HepG2 (cell line): ENCODE data around the gene CES3. TPM values are rescaled to one million over a fixed set of nuclear protein-coding genes. Genes with fewer than 3 reads are reported as not detected.

Experiments
- ATAC-seq: fragments of 200-7000 bp; cut with Tn5 transposase; 3 replicates; pipeline ENCODE4 v1.9.1; 2020; ENCODE audit warnings: mild to moderate bottlenecking, moderate library complexity
- BruUV-seq: library from RNA; stranded (reverse); fragments of 400-500 nt; replicated peaks from 2 replicates; lab custom pipeline; 2021; lab: Mats Ljungman, UMichigan
- CTCF ChIA-PET: fragments of 300-600 bp; formaldehyde crosslinking; extraction: SDS; loops from one replicate; lab custom pipeline; 2021; ENCODE audit warnings: low total read pairs, inconsistent platforms, low intra/inter-chr PET ratio; lab: Yijun Ruan, JAX
- POLR2A ChIA-PET: fragments of 350-600 bp; sonication (Branson Sonifier 250); formaldehyde crosslinking; loops from one replicate; lab custom pipeline; 2020; ENCODE audit warnings: antibody characterized with exemption, inconsistent platforms; lab: Yijun Ruan, JAX
- DNase-seq: peaks from one replicate; pipeline ENCODE4 v3.0.0-alpha.2; 2015; ENCODE audit warnings: low spot score
- FAIRE-seq: peaks from 3 replicates; lab custom pipeline; 2011; peaks lifted over from hg19 to GRCh38; lab: Jason Lieb, UNC
- H2AFZ ChIP-seq: one replicate; pipeline ENCODE4 v1.6.1; 2011; ENCODE audit warnings: low read length, inconsistent platforms
- H3K27ac ChIP-seq: fragments of 300-600 bp; 3 replicates; pipeline ENCODE4 v1.8.0; 2011; ENCODE audit warnings: mixed run types, mild to moderate bottlenecking, mixed read lengths, low read length, inconsistent platforms; ENCODE audit not compliant: insufficient read depth; ENCODE audit errors: extremely low read length
- H3K27me3 ChIP-seq, 2 experiments: fragments of 200-600 bp in 1 of 2; 2 replicates in 1 of 2; 3 replicates in 1 of 2; pipeline versions ENCODE4 v1.6.0 to v1.8.0; 2011; ENCODE audit warnings: low read length in 2 of 2, mild to moderate bottlenecking in 2 of 2, moderate library complexity in 2 of 2, inconsistent platforms in 1 of 2; ENCODE audit not compliant: insufficient read depth in 2 of 2, control insufficient read depth in 1 of 2
- H3K36me3 ChIP-seq, 2 experiments: fragments of 200-600 bp in 1 of 2; replicated peaks in 1 of 2; 2 replicates in 1 of 2; 3 replicates in 1 of 2; pipeline versions ENCODE4 v1.5.1 to v1.8.0; 2011; ENCODE audit warnings: low read length in 2 of 2, inconsistent platforms in 1 of 2; ENCODE audit not compliant: insufficient read depth in 2 of 2, control insufficient read depth in 1 of 2
- H3K4me1 ChIP-seq: 2 replicates; pipeline ENCODE4 v1.5.1; 2012; ENCODE audit warnings: low read length, inconsistent platforms; ENCODE audit not compliant: insufficient read depth
- H3K4me2 ChIP-seq: 2 replicates; pipeline ENCODE4 v1.6.0; 2011; ENCODE audit warnings: low read depth, low read length, inconsistent platforms
- H3K4me3 ChIP-seq, 3 experiments: fragments of 200-600 bp in 1 of 3; sonication (generic), shearing (Covaris generic) in 1 of 3; replicated peaks in 1 of 3; 2 replicates each; pipeline ENCODE4 v1.5.1; 2011 to 2016; ENCODE audit warnings: low read length in 3 of 3, inconsistent platforms in 2 of 3, low read depth in 2 of 3, mild to moderate bottlenecking in 2 of 3, control low read depth in 1 of 3, mixed read lengths in 1 of 3; ENCODE audit not compliant: insufficient read depth in 1 of 3
- H3K79me2 ChIP-seq: one replicate; pipeline ENCODE4 v1.6.1; 2011; ENCODE audit warnings: low read length, inconsistent platforms; ENCODE audit not compliant: insufficient read depth
- H3K9ac ChIP-seq: 2 replicates; pipeline ENCODE4 v1.6.0; 2011; ENCODE audit warnings: mild to moderate bottlenecking, low read depth, low read length, inconsistent platforms; ENCODE audit not compliant: insufficient read depth
- H3K9me3 ChIP-seq: 2 replicates; pipeline ENCODE4 v1.5.1; 2012; ENCODE audit warnings: mild to moderate bottlenecking, low read length
- H4K20me1 ChIP-seq: 2 replicates; pipeline ENCODE4 v1.6.0; 2011; ENCODE audit warnings: inconsistent platforms, mild to moderate bottlenecking, low read length, moderate library complexity; ENCODE audit not compliant: insufficient read depth
- CREB1 ChIP-seq, 2 experiments: fragments of 450-650 bp in 1 of 2; IDR thresholded peaks; 2 replicates each; pipeline ENCODE4 v1.6.1; 2016 to 2017; ENCODE audit warnings: control low read depth in 1 of 2, mild to moderate bottlenecking in 1 of 2, missing compliant biosample characterization in 1 of 2, missing genetic modification characterization in 1 of 2
- WGBS: methylation state at CpG from one replicate; pipeline ENCODE4 v1.1.6; 2017; ENCODE audit warnings: low lambda C conversion rate; 5-methylcytosine and 5-hydroxymethylcytosine counted together
- in situ Hi-C: cut with HindIII; loops from 2 replicates; pipeline ENCODE4 v1.10.0; 2017; ENCODE audit warnings: low pct_unique_long_range_greater_than_20kb; ENCODE audit not compliant: extremely low pct_ligation_motif_present
- intact Hi-C: fragments of 100-400 bp; cut with micrococcal nuclease; formaldehyde crosslinking; loops from one replicate; pipeline ENCODE4 v1.10.0; 2022; ENCODE audit not compliant: unreplicated experiment
- polyA plus RNA-seq, 8 experiments: library from polyadenylated mRNA; depleted of rRNA in 3 of 8; stranded (reverse) in 7 of 8; unstranded in 1 of 8; fragments of >200 nt; fragmentation: Illumina TruSeq in 4 of 8; extraction: Trizol in 4 of 8; gene quantifications; 2 replicates each; pipeline versions ENCODE4 v1.2.1 to v1.2.3, GENCODE V29; 2011 to 2016; ENCODE audit warnings: low read depth in 4 of 8, missing spikeins in 1 of 8, mixed read lengths in 1 of 8; ENCODE audit not compliant: insufficient read depth in 1 of 8
- total RNA-seq, 5 experiments: library from RNA; depleted of rRNA; stranded (reverse); fragments of >200 nt; fragmentation: Illumina TruSeq; extraction: Trizol; gene quantifications; 2 replicates each; pipeline ENCODE4 v1.2.3, GENCODE V29; 2016; ENCODE audit warnings: low read depth in 1 of 5
- TF ChIP-seq, protein P1 (sequence below): IDR thresholded peaks from 2 replicates; pipeline ENCODE4 v1.6.1; 2016; ENCODE audit warnings: low read depth
- TF ChIP-seq, protein P2 (sequence below): sonication (generic); formaldehyde crosslinking; conservative IDR thresholded peaks from 2 replicates; pipeline ENCODE4 v1.8.0; 2022; ENCODE audit warnings: low read depth, missing genetic modification reagents

Gene CES3
- total and polyA plus RNA-seq, 2 of the 13 experiments (the other 11 are each of a cell fraction or from before 2014, with no cell fraction given), result 6.6 to 17.4 TPM

DNA sequence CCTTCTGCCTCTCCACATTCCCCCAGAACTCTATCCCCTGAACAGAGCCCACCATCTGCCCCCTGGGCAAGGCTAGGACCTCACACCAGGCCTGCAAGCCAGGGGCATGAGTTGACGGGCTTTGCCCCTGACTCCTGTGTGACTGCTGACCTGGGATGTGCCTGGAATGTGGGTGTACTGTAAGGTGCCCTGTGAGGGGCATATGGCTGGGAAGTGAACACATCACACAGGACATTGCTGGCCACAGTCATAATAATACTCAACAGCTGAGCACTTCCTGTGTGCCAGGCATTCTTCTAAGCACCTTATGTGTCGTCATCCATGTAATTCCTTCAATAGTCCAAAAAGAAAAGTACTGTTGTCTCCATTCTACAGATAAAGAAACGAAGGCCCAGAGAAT is 40.7 kb downstream of the CES3 start:
- H3K79me2 ChIP-seq, result no peaks in the 10 kb centered on the region
- no peak for FAIRE-seq
- DNase-seq, result no peak
- H3K9ac ChIP-seq, result no peak overlapping the region
- peaks cover 1 to 9% of the 10 kb centered on the region in 2 experiments; a peak in 2 of 5 replicates for H3K27me3 ChIP-seq
- no peaks in the 10 kb centered on the region for H3K9me3 ChIP-seq
- WGBS, result 13% methylated on average over 2 of the region's 3 CpGs
- H3K4me2 ChIP-seq, result no peak overlapping the region
- H2AFZ ChIP-seq, result no peak overlapping the region
- ChIA-PET POLR2A (no interaction called here), CTCF (interaction anchor here (0.6 kb wide), 1 partner anchor 1063 kb away, joined by 3 read pairs; no protein-coding TSS in a partner anchor)
- in situ Hi-C loops (no loop called here), intact Hi-C loops (no loop called here)
- H3K36me3 ChIP-seq, result no peaks in the 10 kb centered on the region
- ATAC-seq, result no peak
- H4K20me1 ChIP-seq, result no peaks in the 10 kb centered on the region
- no peak overlapping the region for H3K4me3 ChIP-seq
- BruUV-seq, result no TSS peak
- no peak overlapping the region for H3K27ac ChIP-seq
- peak; percentile 44; the same call in 1 of the 2 replicates for TF ChIP-seq CREB1 (IDR thresholded peaks at IDR 0.05)
- no peak for TF ChIP-seq CREB1 (CRISPR knock-in tag; IDR thresholded peaks at IDR 0.05)
- TF ChIP-seq, protein P1, sequence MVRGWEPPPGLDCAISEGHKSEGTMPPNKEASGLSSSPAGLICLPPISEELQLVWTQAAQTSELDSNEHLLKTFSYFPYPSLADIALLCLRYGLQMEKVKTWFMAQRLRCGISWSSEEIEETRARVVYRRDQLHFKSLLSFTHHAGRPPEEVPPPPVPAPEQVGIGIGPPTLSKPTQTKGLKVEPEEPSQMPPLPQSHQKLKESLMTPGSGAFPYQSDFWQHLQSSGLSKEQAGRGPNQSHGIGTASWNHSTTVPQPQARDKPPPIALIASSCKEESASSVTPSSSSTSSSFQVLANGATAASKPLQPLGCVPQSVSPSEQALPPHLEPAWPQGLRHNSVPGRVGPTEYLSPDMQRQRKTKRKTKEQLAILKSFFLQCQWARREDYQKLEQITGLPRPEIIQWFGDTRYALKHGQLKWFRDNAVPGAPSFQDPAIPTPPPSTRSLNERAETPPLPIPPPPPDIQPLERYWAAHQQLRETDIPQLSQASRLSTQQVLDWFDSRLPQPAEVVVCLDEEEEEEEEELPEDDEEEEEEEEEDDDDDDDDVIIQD (CRISPR knock-in tag), result no peak
- TF ChIP-seq, protein P2, sequence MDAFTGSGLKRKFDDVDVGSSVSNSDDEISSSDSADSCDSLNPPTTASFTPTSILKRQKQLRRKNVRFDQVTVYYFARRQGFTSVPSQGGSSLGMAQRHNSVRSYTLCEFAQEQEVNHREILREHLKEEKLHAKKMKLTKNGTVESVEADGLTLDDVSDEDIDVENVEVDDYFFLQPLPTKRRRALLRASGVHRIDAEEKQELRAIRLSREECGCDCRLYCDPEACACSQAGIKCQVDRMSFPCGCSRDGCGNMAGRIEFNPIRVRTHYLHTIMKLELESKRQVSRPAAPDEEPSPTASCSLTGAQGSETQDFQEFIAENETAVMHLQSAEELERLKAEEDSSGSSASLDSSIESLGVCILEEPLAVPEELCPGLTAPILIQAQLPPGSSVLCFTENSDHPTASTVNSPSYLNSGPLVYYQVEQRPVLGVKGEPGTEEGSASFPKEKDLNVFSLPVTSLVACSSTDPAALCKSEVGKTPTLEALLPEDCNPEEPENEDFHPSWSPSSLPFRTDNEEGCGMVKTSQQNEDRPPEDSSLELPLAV (CRISPR knock-in tag), result no peak
- peaks cover 27% of the 10 kb centered on the region for H3K4me1 ChIP-seq
